Immature natural killer cell (primary cell): Measurements from ENCODE around the gene SOCS1. TPM values are rescaled to one million over a fixed set of nuclear protein-coding genes. Genes with fewer than 3 reads are reported as not detected.

Experiments used
- DNase-seq, 3 donors: peaks; one replicate each; pipeline ENCODE4 v3.0.0; 2022; ENCODE audit warnings: mixed read lengths in 1 of 3
- H3K27ac Mint-ChIP-seq, 6 donors: one replicate each; pipeline ENCODE4 v1.8.0; 2020; ENCODE audit warnings: mixed read lengths in 6 of 6, mild to moderate bottlenecking in 5 of 6, inconsistent platforms in 4 of 6, moderate library complexity in 3 of 6
- H3K27me3 Mint-ChIP-seq, 3 donors: one replicate each; pipeline ENCODE4 v1.8.0; 2020 to 2021; ENCODE audit warnings: low read depth in 3 of 3, mild to moderate bottlenecking in 3 of 3, mixed read lengths in 3 of 3, moderate library complexity in 3 of 3, inconsistent platforms in 1 of 3
- H3K36me3 Mint-ChIP-seq, 3 donors: one replicate each; pipeline ENCODE4 v1.8.0; 2020; ENCODE audit warnings: mixed read lengths in 3 of 3, inconsistent platforms in 2 of 3, mild to moderate bottlenecking in 2 of 3
- H3K4me1 Mint-ChIP-seq, 2 donors: one replicate each; pipeline ENCODE4 v1.8.0; 2020; ENCODE audit warnings: inconsistent platforms in 2 of 2, mild to moderate bottlenecking in 2 of 2, mixed read lengths in 2 of 2, moderate library complexity in 1 of 2
- H3K4me3 Mint-ChIP-seq, 5 donors: one replicate each; pipeline ENCODE4 v1.8.0; 2020; ENCODE audit warnings: mild to moderate bottlenecking in 5 of 5, mixed read lengths in 5 of 5, inconsistent platforms in 3 of 5, moderate library complexity in 3 of 5
- H3K9me3 Mint-ChIP-seq, 6 donors: one replicate each; pipeline ENCODE4 v1.8.0; 2020; ENCODE audit warnings: mild to moderate bottlenecking in 6 of 6, mixed read lengths in 6 of 6, inconsistent platforms in 4 of 6, moderate library complexity in 3 of 6
- polyA plus RNA-seq, 3 donors: library from polyadenylated mRNA; unstranded; fragments of 300-500 nt; fragmentation: Illumina TruSeq; gene quantifications; one replicate each; pipeline ENCODE4 v1.2.3, GENCODE V29; 2021

SOCS1 gene
- polyA plus RNA-seq, 3 donors from 2014 or later, result 14.0 to 24.4 (median 14.5) TPM

DNA sequence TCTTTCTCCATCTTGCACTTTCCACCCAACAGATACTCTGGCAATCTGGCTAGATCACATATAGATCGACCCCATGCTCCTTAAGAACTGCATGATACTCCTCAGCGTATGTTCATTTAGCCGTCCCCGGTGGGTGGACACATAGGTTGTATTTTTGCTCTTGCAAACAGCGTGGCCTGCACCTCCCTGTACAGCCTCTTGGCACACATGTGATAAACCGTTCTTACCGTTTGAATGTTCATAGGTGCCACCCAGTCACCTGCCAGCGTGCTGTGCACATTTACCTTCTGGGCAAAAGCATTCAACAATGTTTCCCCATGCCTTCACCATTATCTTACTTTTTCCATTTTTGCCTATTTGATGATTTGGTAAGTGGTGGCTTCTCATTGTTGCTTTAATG is 6.9 kb upstream of the SOCS1 start:
- no peaks in the 10 kb centered on the region for H3K9me3 Mint-ChIP-seq
- peaks cover 2 to 7% (median 7%) of the 10 kb centered on the region in 3 donors for H3K27me3 Mint-ChIP-seq
- no peak overlapping the region for H3K27ac Mint-ChIP-seq
- DNase-seq, result no peak
- no peaks in the 10 kb centered on the region for H3K36me3 Mint-ChIP-seq
- no peak overlapping the region for H3K4me3 Mint-ChIP-seq
- H3K4me1 Mint-ChIP-seq, result peaks cover 21 to 25% of the 10 kb centered on the region in 2 donors

GRCh38 chr16:11260596-11260966 is 4.6 kb upstream of the SOCS1 start:
- peaks cover 34 to 36% of the 10 kb centered on the region in 2 donors for H3K4me1 Mint-ChIP-seq
- H3K27ac Mint-ChIP-seq, result no peak overlapping the region
- no peaks in the 10 kb centered on the region for H3K36me3 Mint-ChIP-seq
- H3K9me3 Mint-ChIP-seq, result no peaks in the 10 kb centered on the region
- H3K4me3 Mint-ChIP-seq, result no peak overlapping the region
- DNase-seq, result no peak
- H3K27me3 Mint-ChIP-seq, result peaks cover 3 to 10% (median 7%) of the 10 kb centered on the region in 3 donors

DNA sequence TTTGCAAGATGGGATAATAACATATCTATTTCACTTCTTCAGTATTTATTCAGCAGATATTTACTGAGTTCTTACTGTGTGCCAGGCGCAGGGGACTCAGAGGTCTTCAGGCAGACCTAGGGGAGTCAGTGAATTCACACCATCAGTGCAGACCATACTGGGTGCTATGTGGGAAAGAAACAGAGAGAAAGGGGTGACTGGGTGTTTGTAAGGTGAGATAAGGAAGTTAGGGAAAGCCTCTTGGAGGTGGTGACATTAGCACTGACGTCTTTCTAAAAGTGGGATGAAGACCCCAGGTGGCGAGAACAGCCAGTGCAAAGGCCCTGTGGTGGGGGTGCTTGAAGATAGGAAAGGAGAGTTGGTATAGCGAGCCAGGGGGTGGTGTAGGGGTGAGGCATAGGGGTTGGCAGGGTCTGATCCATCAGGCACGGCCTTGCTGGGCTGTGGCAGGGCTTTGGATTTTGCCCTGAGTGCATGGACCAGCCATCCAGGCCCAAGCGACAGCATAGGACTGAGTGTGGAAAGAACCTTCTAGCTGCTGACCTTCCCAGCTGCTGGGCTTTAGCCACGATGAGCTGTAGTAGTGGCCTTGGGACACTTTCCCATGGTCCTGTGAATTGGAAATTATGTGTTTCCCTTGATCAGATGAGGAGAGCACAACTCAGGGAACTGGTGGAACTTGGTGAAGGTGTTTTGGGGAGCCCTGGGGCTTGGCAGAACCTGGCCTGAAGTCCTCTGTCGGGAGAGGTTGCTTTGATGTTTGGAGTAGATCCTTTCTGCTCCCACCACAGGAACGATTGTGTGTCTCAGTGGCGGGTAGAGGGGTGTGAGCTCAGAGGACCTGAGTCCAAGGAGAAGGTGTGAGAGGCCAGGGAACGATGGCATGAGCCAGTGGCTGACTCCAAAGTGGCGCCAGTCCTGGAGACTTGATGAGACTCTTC is 3.9 kb upstream of the SOCS1 start:
- H3K27me3 Mint-ChIP-seq, result peaks cover 4 to 11% (median 7%) of the 10 kb centered on the region in 3 donors
- no peaks in the 10 kb centered on the region for H3K36me3 Mint-ChIP-seq
- H3K9me3 Mint-ChIP-seq, result no peaks in the 10 kb centered on the region
- DNase-seq, result no peak
- H3K4me1 Mint-ChIP-seq, result peaks cover 34 to 36% of the 10 kb centered on the region in 2 donors
- H3K4me3 Mint-ChIP-seq, result peak overlapping the region in 1 of 5 donors; percentile 67
- H3K27ac Mint-ChIP-seq, result peak overlapping the region in 4 of 6 donors; percentile 29 to 50 (median 40)

GRCh38 chr16:11258553-11259492 is 2.8 kb upstream of the SOCS1 start:
- Mint-ChIP-seq H3K9me3 (no peaks in the 10 kb centered on the region), H3K4me3 (peak overlapping the region; percentile 62 to 72 (median 67)), H3K27ac (peak overlapping the region; percentile 53 to 78 (median 60)), H3K4me1 (peaks cover 34 to 35% of the 10 kb centered on the region in 2 donors), H3K36me3 (no peaks in the 10 kb centered on the region), H3K27me3 (peaks cover 4 to 9% (median 7%) of the 10 kb centered on the region in 3 donors)
- DNase-seq, result peak; percentile 53 to 64 (median 57)

- Mint-ChIP-seq H3K9me3 (no peaks in the 10 kb centered on the region), H3K4me1 (peaks cover 44 to 46% of the 10 kb centered on the region in 2 donors), H3K4me3 (peak overlapping the region; percentile 94 to 97 (median 96)), H3K36me3 (peaks cover 0 to 3% (median 0%) of the 10 kb centered on the region in 3 donors), H3K27ac (peak overlapping the region; percentile 74 to 95 (median 92)), H3K27me3 (peaks cover 4 to 14% (median 14%) of the 10 kb centered on the region in 3 donors)
- peak; percentile 61 to 71 (median 68) for DNase-seq
These were observed 1.3 kb upstream of the SOCS1 start for GRCh38 chr16:11257131-11257938.

DNA sequence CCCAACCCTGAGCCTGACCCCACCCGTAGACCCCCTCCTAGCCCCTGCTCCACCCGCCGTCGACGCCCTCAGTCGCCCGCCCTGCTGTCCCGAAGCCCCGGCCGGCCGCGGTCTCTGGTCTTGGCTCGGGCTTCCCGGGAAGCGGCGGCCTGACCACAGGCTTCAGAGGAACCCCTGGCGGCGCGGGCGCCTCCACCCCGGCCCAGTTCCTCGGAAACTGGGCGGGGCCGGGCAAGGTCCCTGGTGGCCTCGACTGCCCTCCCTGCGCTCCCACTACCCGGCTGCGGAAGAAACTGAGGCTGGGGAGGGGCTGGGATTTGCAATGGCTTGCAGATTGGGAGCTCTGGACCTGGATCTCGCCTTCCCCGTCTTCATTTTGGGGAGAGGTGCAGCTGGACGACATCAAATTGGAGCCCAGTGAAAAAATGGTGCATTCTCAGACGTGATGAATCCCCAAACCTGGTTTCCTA is 692 bp upstream of the SOCS1 start:
- peaks cover 50 to 53% of the 10 kb centered on the region in 2 donors for H3K4me1 Mint-ChIP-seq
- H3K4me3 Mint-ChIP-seq, result peak overlapping the region; percentile 94 to 97 (median 96)
- H3K27ac Mint-ChIP-seq, result peak overlapping the region; percentile 86 to 97 (median 96)
- H3K36me3 Mint-ChIP-seq, result peaks cover 0 to 5% (median 3%) of the 10 kb centered on the region in 3 donors
- H3K27me3 Mint-ChIP-seq, result peaks cover 9 to 19% (median 18%) of the 10 kb centered on the region in 3 donors
- H3K9me3 Mint-ChIP-seq, result no peaks in the 10 kb centered on the region
- DNase-seq, result peak in 1 of 3 donors; percentile 22

DNA sequence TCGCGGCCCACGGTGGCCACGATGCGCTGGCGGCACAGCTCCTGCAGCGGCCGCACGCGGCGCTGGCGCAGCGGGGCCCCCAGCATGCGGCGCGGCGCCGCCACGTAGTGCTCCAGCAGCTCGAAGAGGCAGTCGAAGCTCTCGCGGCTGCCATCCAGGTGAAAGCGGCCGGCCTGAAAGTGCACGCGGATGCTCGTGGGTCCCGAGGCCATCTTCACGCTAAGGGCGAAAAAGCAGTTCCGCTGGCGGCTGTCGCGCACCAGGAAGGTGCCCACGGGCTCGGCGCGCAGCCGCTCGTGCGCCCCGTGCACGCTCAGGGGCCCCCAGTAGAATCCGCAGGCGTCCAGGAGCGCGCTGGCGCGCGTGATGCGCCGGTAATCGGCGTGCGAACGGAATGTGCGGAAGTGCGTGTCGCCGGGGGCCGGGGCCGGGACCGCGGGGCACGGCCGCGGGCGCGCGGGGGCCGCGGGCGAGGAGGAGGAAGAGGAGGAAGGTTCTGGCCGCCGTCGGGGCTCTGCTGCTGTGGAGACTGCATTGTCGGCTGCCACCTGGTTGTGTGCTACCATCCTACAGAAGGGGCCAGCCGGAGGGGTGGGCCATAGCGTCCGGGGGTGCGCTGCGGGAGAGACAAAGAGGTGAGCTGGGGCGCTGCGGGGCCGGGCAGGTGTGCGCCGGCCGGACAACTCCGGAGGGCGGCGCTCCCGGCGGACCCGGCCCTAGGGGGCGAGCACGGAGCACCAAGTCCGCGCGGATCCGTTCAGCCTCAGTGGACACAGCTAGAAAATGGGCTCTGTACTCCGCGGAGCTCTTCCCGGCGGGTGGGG is 879 bp downstream of the SOCS1 start:
- peaks cover 0 to 5% (median 3%) of the 10 kb centered on the region in 3 donors for H3K36me3 Mint-ChIP-seq
- H3K4me3 Mint-ChIP-seq, result peak overlapping the region; percentile 70 to 85 (median 84)
- no peaks in the 10 kb centered on the region for H3K9me3 Mint-ChIP-seq
- peaks cover 60% of the 10 kb centered on the region in 2 donors for H3K4me1 Mint-ChIP-seq
- DNase-seq, result peak; percentile 66 to 76 (median 69)
- H3K27me3 Mint-ChIP-seq, result peaks cover 10 to 23% (median 18%) of the 10 kb centered on the region in 3 donors
- H3K27ac Mint-ChIP-seq, result peak overlapping the region in 4 of 6 donors; percentile 27 to 93 (median 72)

GRCh38 chr16:11253995-11254912 is 1.8 kb downstream of the SOCS1 start:
- H3K9me3 Mint-ChIP-seq, result no peaks in the 10 kb centered on the region
- no peak for DNase-seq
- peaks cover 10 to 23% (median 18%) of the 10 kb centered on the region in 3 donors for H3K27me3 Mint-ChIP-seq
- H3K4me1 Mint-ChIP-seq, result peaks cover 57 to 58% of the 10 kb centered on the region in 2 donors
- peaks cover 0 to 5% (median 3%) of the 10 kb centered on the region in 3 donors for H3K36me3 Mint-ChIP-seq
- H3K27ac Mint-ChIP-seq, result peak overlapping the region; percentile 80 to 92 (median 88)
- H3K4me3 Mint-ChIP-seq, result peak overlapping the region; percentile 70 to 86 (median 84)

DNA sequence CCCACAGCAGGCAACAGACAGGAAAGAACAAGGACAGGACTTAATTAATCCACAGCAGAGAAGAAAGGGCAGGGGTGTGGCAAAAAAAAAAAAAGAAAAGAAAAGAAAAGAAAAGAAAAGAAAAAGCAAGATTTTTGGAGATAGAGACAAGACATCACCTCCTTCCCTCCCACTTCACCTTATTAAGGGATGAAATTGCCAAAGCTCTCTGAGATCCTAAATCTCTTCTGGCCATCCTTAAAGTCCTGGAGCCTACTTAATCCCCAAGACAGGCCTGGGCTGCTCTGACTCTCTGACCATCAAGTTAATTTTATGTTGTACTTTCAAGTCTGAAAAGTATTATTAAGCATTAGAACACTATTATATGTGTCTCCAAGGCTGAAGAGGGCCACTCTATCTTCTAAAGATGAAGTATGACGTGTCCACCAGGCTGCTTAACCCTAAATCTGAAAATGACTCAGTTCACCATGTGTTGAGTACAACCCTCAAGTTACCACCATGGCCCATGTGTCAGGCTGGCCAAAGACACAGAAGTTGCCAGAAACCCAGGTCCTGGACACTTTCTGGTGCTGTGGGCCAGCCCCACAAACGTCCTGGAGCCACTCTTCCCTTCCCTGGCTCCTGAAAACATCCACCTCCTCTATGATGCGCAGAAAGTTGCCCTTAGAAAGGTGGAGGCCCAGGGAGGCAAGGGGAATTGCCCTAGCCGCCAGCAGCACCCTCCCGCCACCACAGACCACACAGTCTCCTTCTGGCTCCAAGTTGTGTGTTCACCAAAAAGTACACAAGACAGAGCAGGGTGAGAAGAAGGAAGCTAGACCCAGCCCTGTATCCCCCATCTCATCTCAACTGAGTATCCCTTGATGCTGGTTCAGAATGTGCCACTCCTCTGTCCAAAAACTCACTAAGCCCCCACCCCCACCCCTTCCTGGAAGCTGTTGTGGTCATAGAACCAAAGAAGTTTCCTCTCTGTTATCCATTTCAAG is 2.7 kb downstream of the SOCS1 start:
- Mint-ChIP-seq H3K4me3 (peak overlapping the region; percentile 68 to 86 (median 84)), H3K27me3 (peaks cover 10 to 26% (median 18%) of the 10 kb centered on the region in 3 donors), H3K4me1 (peaks cover 49% of the 10 kb centered on the region in 2 donors), H3K9me3 (no peaks in the 10 kb centered on the region), H3K27ac (peak overlapping the region; percentile 80 to 92 (median 88)), H3K36me3 (peaks cover 3 to 5% (median 4%) of the 10 kb centered on the region in 3 donors)
- DNase-seq, result peak; percentile 57 to 60 (median 60)

GRCh38 chr16:11252482-11252931 is 3.5 kb downstream of the SOCS1 start:
- Mint-ChIP-seq H3K4me3 (peak overlapping the region; percentile 68 to 86 (median 84)), H3K27me3 (peaks cover 10 to 26% (median 18%) of the 10 kb centered on the region in 3 donors), H3K4me1 (peaks cover 41 to 44% of the 10 kb centered on the region in 2 donors), H3K9me3 (no peaks in the 10 kb centered on the region), H3K36me3 (peaks cover 3 to 5% (median 4%) of the 10 kb centered on the region in 3 donors), H3K27ac (peak overlapping the region; percentile 88 to 98 (median 92))
- no peak for DNase-seq
